SH-SY5Y (cell line): Measurements from ENCODE around the gene HPGDS.

Source experiments
- GATA2 ChIP-seq: IDR thresholded peaks from 2 replicates; pipeline ENCODE4 v1.6.1; 2011; ENCODE audit warnings: mild to moderate bottlenecking, low read depth, low read length
- GATA3 ChIP-seq: IDR thresholded peaks from 2 replicates; pipeline ENCODE4 v1.6.1; 2011; ENCODE audit warnings: low read depth, mild to moderate bottlenecking, low read length, moderate library complexity

The HPGDS gene

GRCh38 chr4:94256144-94256783, 86.4 kb downstream of the HPGDS start:
- TF ChIP-seq GATA2 = no peak
- no peak for TF ChIP-seq GATA3

GRCh38 chr4:94253036-94253435, 89.6 kb downstream of the HPGDS start:
- no peak for TF ChIP-seq GATA2
- TF ChIP-seq GATA3 = no peak

DNA sequence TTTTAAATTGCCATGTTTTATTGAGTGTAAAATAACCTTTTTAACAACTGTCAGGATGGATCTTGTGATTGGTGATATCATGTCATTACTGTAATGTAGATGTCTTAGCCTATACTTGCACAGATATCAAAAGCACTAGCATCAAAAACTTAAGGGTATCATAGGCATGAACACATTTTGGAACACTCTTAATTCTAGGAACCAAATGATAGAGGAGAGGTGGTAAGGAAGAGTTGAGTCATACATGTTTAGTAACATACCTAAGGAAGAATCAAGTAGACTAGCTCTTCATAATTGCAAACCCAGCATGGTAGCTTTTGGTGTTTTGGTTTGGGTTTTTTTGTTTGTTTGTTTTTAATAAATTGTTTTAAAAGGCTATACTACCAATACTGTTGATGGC, 91.5 kb downstream of the HPGDS start:
- TF ChIP-seq GATA3 (no peak), GATA2 (no peak)
